ENCODE results near the gene GRAMD4.

GRAMD4 gene

DNA sequence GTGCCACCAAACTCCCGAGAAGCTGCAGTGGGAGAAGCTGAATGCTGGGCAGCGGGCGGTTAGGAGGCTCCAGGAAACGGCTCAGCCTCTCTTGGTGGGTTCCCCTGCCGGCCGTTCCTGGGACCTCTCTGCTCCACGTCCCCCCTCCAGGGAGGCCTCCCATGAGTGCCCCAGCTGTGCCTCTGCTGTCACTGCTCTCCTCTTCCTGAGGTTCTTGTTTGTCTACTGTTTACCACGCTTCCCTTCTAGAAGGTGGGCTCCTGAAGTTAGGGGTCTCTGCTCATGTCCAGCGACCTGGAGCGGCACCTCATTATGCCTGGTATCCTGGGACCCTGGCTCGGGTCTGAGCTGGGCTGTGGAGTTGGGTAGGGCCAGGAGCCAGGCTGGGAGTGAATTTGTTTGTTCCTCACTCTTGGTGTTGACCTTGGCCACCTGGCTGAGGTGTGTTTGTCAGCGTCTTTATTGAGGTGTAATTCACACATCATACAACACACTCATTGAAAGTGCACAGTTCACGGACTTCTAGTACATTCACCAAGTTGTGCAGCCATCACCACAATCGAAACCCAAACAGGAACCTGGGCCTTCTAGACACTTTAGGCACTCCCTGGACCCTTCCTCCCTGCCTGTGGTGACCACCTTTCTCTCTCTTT lies 37.8 kb upstream of the GRAMD4 start:
- DNase-seq (ENCODE audit: low spot score), result no peak

DNA sequence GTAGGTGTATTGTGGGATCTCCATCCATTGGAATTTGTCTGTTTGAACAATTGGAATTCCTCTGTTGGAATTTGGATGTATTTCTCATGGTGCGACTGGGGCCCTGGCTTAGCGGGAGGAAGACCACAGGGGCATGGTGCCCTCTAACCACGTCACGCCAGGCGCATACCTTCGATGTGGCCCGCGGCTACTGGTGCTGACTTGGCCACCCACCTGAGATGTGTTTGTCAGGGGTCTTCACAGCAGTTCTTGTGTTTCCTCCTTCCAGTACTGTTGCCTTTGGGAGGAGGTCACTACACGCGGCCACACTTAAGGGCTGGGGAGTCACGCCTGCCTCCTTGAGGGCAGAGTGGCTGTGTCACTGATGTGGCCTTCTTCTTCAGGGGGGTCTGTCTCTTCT lies 36.6 kb upstream of the GRAMD4 start:
- DNase-seq (ENCODE audit: low spot score), result no peak

DNA sequence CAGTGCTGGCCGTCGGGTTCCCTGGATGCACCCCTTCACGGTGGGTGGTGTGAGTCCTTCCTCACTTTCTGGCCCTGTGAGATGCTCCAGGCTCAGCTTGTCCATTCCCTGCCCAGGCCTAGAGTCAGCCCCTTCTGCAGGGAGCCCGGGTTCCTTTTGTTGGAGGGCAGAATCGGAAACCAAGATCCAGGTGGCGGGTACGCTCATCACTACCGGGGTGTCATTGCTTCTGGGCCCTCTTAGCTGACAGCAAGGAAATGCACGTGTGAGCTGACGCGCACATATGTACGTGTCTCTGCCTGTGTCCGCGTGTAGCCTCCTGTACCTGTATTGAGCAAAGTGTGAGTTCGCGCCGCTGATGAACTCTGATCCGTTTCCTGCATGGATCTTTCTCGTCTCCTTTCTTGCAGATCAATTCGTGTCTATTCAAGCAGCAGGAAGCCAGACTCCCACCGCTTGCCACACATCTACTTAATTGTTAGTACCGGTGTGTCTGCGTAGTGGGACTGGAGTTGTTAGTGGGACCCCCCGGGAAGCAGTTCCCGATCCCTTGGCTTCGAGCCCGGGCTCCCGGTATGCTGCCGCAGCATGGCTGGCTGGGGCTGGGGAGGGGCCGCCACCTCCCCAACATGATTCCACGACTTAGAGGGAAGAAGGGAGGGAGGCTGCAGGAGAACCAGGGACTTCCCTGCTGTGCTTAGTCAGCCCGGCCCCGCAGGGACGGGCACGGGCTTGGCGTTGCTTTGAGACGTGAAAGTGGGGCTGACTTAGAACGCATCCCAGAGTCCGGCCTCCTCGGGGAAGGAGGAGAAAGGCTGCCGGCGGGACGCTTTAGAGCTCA lies 35.9 kb upstream of the GRAMD4 start:
- no peak for DNase-seq (ENCODE audit: low spot score)

DNA sequence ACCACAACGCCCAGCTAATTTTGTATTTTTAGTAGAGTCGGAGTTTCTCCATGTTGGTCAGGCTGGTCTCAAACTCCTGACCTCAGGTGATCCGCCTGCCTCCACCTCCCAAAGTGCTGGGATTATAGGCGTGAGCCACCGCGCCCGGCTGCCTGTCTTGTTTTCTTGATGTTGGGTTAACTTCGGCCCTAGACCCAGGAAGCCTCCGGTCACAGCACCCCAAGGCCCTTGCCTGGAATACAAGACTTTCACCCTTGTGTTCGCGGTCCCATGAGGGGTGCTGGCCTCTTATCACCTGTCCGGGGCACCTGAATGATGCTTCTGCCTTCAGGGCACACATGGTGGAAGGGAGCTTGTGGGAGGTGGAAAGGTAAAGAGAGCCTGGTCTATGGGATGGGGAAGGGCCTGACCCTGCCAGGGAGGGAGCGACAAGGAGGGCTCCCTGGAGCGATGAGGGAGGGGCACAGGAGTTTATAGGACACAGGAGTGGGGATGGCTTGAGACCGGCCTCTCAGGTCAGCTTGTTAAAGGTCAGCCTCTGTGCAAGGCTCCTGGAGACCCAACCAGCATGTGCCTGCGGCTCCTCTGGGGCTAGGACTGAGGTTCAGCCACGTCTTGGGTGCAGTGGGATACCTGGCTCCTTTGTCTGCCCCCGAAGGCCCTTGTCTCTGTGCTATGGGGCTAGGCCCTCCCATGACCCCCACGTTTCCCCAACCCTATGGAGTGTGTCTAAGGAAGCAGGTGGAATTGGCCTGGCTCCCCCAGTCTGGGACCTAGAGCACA lies 34.7 kb upstream of the GRAMD4 start:
- no peak for DNase-seq (ENCODE audit: low spot score)

DNA sequence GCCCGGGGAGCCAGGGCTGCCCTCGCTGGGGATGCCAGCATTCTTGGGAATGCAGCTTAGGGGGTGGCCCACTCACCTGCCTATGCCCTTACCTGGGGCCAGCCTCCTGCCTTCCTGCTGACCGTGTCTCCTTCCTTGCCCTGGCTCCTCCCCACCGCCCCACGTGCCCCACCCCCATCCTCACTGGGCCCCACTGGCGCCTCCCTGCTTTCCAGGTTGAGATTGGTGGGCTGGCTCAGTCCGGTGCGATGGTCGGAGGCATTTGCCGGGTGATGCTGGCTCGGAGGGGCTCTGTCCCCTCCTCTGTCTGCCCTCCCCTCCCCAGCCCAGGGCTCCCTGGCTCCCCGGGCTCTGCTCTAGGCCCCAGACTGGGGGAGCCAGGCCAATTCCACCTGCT lies 34.1 kb upstream of the GRAMD4 start:
- DNase-seq (ENCODE audit: low spot score), result no peak

DNA sequence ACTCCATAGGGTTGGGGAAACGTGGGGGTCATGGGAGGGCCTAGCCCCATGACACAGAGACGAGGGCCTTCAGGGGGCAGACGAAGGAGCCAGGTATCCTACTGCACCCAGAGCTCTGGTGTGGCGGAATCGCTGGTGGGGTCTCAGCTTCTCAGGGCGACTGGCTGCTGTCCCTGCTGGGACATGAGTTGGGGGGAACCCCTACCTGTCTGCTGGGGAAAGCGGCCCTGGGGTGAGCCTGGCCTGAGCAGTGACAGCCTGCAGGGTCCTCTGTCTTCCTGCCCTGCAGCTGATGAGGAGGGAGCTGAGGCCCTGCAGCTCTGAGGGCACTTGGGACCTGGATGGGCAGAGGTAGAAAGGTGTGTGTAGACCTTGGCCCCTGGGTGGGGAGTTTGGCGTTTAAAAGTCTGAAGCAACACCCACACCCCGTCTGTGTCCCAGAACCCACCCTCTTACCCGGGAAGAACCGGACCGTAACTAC lies 33.6 kb upstream of the GRAMD4 start:
- DNase-seq (ENCODE audit: low spot score), result no peak

DNA sequence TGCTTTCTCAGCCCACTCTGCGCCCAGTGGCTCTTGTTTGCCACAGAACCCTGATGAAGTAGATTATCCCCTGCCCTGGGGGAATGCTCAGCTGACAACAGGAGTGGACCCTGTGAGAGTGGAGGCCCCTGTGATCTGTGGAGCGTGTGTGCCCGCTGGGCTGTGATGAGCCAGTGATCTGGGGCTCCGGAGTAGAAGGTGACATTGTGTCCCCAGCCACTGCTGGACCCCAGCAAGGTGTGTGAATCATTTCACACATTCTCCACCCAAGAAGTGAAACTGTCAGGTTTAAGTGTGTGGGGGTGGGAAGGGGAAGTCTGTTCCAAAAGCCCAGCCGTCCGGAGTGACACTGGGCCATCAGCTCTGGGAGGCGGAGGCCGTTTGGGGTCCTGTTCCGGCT lies 33.1 kb upstream of the GRAMD4 start:
- no peak for DNase-seq (ENCODE audit: low spot score)

DNA sequence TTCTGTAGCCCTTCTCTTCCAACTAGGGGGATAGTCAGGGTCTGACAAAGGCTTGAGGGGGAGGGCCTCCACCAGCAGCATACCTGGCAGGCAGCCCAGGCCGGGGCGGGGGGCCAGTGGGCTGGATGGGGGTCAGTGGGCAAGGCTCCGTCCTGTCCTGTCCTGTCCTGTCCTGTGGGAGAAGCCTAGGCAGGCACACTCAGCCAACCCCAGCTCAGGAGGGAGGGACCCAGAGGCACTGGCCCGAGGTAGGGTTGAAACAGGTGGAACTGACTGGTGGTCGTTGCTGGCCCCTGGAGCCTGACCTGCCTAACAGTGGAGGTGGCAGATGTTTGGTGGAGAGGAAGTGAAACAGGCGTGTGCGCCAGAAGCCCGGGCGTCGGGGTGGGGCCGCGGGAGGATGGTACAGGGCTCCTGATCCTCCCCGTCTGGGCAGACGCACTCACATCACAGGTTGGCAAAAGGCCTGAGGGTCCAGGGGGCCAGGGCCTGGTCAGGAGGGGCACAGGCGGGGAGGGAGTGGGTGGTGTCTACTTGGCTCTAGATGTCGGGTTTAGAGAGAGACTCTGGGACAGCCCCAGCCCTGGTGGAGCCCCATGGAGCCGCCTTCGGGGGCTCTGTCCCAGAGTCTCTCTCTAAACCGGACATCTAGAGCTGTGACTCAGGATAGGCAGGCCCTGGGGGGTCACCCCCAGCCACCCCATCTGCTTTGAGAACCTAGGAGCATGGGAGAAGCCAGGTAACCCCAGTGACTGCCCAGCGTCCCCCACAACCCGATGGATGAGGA lies 32.5 kb upstream of the GRAMD4 start:
- no peak for DNase-seq (ENCODE audit: low spot score)

DNA sequence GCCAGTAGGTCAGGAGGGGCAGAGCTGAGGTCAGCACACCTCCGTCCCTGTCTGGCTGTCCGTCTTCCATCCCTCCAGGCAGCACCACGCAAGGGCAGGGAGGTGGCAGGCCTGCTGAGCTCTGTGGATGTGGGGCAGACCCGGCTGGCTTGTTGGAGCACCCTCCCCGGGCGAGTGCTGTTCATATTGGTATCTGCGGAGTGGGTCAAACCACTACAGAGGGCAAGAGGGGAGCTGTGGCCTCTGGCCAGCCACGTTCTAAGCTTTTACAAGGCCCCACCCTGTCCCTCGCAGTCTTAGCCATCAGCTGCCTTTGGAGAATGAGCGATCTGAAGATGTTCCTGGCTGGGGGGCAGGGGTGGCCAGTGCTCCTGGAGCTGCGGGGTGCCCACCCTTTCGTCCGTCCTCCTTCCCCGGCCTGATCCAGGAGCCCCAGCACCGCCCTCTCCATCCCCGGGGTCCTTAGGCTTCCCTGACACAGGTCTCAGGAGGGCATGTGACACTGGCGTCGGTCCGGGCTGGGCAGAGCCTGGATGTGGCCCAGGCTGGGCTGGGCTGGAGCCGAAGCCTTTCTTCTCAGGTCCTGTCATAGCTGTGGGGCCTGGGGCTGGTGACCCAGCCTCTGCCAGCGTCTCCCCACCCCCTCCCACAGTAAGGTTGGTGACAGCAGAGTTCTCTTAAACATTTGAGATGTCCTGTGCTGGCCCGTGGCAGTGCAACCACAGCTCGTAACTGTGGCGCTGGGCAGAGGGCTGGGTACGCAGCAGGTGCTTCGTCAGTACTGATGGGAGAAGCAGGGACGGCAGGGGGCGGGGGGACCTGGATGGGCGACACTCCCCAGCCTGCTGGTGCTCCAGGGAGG lies 31.7 kb upstream of the GRAMD4 start:
- no peak for DNase-seq (ENCODE audit: low spot score)

DNA sequence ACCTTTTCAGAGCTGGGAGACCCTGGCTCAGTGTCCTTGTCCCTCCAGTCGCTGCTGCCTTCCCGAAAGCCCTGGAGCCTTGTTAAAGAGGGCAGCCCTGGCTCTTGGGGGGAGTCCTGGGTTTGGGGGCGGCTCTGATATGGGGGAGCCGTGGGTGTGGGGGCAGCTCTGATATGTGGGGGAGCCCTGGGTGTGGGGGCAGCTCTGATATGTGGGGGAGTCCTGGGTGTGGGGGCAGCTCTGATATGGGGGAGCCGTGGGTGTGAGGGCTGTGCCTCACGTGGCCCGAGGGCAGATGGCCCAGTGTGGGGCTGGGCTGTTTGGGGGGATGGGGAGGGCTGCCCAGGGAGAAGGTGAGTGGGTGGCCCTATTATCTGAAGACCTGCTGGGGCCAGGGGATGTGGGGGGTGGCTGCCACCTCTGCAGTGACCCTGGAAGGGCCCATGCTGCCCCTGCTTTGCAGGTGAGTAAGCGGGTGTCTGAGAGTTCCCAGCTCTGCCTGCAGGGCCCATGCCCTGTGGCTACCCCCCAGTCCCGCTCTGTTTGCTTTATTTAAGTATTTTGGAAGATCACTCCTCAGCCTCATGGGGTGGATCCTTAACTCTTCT lies 30.9 kb upstream of the GRAMD4 start:
- no peak for DNase-seq (ENCODE audit: low spot score)

DNA sequence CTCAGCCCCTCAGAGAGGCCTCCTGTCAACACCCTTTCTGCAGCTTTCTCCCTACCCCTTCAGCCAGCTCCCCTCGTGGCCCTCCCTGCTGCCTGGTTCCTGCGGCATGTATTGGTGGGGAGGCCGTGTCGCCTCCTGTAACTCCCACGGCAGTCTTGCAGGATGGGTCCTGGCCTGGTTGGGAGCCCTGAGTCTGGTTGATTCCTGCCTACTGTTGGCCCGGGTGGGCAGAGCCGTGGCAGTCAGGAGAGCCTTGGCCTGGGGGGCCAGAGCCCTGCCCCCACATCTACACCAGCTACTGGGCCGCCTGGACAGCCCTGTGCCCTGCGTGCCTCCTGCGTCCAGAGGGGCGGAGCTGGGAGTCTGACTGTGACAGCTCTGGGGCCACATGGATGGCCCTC lies 30.3 kb upstream of the GRAMD4 start:
- no peak for DNase-seq (ENCODE audit: low spot score)

DNA sequence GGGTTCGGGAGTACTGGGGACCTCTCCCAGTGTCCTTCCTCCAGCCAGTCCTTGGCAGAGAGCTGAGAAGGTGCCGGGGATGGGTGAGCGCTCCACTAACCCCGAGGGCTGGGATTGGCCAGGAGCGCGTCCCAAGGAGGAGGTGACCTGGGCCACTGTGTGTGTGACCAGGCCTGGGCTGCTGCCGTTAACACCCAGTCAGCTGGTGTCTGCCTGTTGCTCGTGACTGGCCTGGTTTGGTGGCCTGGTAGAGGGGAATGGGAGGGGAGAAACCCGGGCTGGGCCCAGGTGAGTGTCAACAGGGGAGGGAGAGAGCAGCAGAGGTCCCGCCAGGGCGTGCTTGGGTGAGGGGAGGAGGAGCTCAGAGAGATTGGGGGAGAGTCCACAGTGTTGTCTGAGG lies 29.9 kb upstream of the GRAMD4 start:
- no peak for DNase-seq (ENCODE audit: low spot score)

DNA sequence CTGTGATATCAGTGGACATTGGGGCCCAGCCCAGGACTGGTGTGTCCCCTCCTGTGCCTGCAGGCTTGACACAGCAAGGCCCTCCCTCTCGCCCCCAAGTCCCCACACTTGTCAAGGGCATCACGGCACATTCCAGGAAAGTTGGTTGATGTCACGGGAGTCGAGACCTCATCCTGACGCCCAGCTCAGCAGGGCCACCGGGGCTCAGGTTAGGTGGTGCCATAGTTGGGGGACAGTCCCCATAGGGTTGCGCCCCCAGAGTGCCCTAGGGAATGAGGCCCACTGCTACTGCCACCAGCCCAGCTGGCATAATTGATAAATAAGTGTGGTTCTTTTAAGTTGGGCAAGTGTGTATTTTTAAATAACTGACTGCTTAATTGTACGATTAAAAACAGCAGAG lies 28.3 kb upstream of the GRAMD4 start:
- DNase-seq (ENCODE audit: low spot score), result no peak

DNA sequence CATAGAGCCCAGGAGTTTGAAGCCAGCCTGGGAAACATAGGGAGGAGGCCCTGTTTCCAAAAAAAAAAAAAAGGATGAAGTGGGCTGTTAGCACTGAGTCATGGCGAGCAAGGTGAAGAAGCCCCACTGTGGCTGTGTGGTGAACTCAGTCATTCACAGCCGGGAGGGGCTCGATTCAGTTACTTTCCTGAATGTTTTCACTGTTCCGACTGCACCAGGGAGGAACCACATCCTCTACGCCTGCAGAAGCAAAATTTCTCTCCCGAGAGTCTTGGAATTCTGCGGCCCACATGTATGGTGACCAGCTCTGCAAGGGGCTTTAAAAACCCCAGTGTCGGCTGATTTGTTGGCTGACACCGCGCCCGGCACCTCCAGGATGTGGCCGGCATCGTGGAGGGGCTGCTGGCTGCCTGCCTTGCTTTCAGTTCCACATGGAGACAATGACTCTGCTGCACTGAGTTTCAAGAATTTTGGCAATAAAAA lies 27.8 kb upstream of the GRAMD4 start:
- DNase-seq (ENCODE audit: low spot score), result no peak

DNA sequence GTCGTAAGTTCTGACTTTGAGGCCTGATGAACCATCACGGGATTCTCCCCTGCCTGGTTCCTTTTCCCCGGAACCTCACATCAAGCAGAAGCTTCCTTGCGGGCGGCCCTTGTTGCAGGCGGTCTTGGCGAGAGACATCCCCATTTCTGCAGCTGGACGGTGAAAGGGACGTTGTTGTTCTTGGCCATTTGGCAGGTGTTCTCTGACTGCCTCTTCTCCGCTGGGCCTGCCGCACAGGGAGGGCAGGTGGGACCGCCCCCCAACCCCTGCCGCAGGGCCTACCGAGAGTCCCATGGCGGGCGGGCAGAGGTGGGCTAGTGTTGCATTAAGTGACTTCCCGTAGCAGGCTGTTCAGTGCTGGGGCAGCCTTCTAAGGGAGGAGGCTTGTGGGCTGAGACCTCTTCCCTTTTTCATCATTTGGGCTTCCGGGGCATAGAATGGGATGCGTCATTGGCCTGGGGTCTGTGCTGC lies 26.9 kb upstream of the GRAMD4 start:
- no peak for DNase-seq (ENCODE audit: low spot score)

DNA sequence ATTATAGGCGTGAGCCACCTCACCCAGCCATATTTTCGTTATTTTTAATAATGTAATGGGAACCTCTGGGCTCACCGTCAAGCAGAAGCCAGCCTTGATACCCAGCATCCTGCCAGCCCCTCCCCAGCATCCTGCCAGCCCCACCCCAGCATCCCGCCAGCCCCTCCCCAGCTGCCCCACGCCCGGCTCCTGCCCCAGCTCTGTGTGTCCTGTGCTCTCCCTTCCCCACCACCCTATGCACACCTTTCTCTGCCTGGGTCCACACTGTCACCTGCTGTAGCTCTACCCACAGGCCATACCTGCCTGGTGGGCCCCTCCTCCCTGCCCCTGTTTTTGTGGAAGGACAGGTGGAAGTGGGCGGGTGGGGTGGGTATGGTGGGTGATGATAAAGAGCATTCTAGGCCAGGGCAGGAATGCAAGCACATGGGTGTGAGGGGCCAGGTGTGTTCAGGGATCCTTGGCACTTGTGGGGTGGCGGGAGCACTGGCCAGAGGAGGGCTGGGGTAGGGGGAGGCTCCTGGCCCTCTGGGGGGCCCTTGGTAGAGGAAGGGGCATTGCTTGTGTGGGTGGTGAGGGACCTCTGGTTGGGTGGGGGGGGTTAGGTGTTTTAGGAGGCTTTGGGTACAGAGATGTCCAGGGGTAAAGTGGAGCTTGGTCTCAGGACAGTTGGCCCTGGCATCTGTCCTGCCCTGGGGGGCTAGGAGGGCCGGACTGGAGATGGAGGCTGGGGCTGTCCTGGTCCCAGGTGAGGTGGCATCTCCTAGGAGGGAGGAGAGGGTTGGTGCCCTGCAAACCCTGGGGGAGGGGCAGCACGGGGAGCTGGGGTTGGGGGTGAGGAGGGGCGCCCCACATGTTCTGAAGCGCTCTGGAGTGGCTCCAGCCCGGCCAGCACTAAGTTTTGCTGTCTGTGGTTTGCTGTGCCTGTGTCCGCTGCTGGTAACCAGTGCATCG lies 25.9 kb upstream of the GRAMD4 start:
- no peak for DNase-seq (ENCODE audit: low spot score)

DNA sequence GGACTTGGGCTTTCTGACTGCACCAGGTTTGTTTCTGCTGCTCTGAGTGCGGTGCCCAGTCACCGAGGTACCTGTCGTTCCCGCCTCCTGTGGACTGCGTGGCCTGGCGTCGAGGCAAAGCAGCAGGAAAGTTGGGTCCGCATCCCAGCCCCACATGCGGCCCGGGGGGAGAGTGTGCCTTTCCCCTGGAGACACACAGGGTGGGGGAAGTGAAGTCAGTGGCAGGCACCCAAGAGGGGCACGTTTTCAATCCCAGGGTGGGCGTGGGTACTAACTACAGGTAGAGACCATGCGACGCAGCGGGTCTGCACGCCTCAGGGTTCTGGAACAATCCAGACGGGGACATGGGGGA lies 25.3 kb upstream of the GRAMD4 start:
- DNase-seq (ENCODE audit: low spot score), result no peak

DNA sequence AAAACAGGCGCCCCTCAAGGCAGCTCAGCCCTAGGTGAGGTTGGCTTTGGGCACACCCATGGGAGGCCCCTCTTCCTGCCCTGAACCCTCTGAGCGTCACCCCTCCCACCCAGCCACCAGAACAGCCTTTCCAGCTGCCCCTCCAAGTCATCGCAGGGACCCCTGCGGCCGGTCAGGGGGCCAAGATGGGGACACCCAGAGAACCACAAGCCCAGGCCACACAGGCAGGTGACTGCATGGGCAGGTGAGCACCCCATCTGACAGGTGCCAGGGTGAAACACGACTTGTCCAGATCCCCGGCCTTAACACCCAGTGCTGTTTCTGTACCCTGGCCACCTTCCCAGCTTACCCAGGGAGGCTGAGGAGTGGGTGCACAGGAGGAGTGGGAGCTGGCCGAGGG lies 24.6 kb upstream of the GRAMD4 start:
- DNase-seq (ENCODE audit: low spot score), result no peak

DNA sequence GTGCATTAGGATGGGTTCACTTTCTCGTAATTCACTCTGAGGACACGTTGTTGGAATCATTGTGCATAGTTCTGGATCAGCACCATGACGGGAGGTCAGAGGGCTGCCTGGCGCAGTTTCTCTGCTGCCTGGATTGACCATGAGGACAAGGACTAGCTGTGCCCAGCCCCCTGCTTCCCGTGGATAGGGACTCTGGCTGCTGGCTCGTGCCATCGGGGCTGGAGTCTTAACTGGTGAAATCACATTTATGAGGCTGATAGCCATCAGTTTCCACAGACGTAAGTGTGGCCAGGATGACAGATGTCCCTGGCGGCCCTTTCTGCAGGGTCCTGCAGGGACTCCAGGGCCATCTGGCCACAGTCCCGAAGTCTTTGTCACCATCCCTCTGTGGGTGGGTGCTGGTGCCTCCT lies 24.1 kb upstream of the GRAMD4 start:
- no peak for DNase-seq (ENCODE audit: low spot score)

Measured in hematopoietic multipotent progenitor cell treated with erythropoietin and hydrocortisone succinate and interleukin-3 and kit ligand, for 15 days (in vitro differentiated cells).